Gastrocnemius medialis (tissue), 4 donors: ENCODE data around the gene MALAT1.

Experiments
- CTCF ChIP-seq, 5 experiments: fragments of 450-650 bp in 3 of 5; fragments of 200-600 bp in 2 of 5; sonication (generic) in 2 of 5; IDR thresholded peaks in 4 of 5; conservative IDR thresholded peaks in 1 of 5; 1 replicate in 4 of 5; 2 replicates in 1 of 5; pipeline ENCODE4 v1.5.1; 2016 to 2019; ENCODE audit warnings: antibody characterized with exemption in 5 of 5, mild to moderate bottlenecking in 3 of 5, moderate library complexity in 3 of 5
- POLR2A ChIP-seq, 2 donors: fragments of 450-650 bp; IDR thresholded peaks; one replicate each; pipeline ENCODE4 v1.6.1; 2017; ENCODE audit warnings: antibody characterized with exemption in 2 of 2, mild to moderate bottlenecking in 2 of 2, moderate library complexity in 2 of 2

GRCh38 chr11:65499713-65500386 lies 1.0 kb downstream of the MALAT1 start:
- TF ChIP-seq POLR2A (IDR thresholded peaks at IDR 0.05): no peak
- TF ChIP-seq CTCF (IDR thresholded peaks at IDR 0.05 in 4 of 5, conservative IDR thresholded peaks at IDR 0.05 in 1 of 5): no peak
